Fibroblast of upper back skin (primary cell): ENCODE results near the gene ZFYVE1.
"Not testable (repeated sequence)": the region's sequence is repeated elsewhere in the genome, so short reads cannot be mapped to it uniquely, and the experiment has no call there.

Source experiments
- DNase-seq: peaks from one replicate; pipeline ENCODE4 v3.0.0-alpha.2; 2013

Gene ZFYVE1

GRCh38 chr14:73003681-73004080 is 23.2 kb downstream of the ZFYVE1 start:
- DNase-seq: no peak

DNA sequence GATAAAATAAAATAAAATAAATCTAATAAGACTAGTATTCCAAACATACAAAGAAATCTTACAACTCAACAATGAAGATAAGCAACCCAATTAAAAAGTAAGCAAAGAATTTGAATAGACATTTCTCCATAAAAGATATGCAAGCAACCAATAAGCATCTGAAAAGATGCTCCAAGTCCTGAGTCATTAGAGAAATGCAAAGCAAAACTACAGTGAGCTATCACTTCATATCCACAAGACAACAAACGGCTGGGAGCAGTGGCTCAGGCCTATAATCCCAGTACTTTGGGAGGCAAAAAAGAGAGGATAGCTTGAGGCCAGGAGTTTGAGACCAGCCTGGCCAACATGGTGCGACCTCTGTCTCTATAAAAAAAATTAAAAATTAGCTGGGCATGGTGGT is 26.8 kb downstream of the ZFYVE1 start:
- no peak for DNase-seq

- no peak for DNase-seq
Observed at GRCh38 chr14:72999316-72999715, 27.6 kb downstream of the ZFYVE1 start.

DNA sequence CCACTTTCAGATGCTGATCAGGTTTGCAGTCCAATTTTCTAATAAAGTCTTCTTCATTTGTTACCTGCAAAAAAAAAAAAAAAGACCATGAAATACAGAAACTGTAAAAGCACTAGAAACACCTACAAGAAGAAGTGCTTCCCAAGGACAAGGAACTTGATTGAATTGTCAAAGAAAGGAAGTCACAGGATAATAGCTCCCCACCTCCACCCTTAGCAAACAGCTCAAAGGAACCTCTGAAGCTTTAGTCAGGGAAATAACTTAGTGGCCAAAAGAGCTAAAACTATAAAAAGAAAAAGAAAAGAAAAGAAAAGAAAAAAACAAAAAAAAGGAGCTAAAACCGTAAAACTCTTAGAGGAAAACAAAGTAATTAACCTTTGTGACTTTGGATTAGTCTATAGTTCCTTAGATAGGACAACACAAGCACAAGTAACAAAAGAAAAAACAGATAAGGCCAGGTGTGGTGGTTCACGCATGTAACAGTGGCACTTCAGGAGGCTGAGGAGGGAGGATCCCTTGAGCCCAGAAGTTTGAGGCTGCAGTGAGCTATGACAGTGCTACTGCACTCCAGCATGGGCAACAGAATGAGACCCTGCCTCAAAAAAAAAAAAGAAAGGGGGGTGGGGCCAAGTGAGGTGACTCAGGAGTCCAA is 28.5 kb downstream of the ZFYVE1 start:
- DNase-seq: no peak

- DNase-seq: no peak
Observed at GRCh38 chr14:72996916-72997315, 30.0 kb downstream of the ZFYVE1 start.

- no peak for DNase-seq
Observed at GRCh38 chr14:72990171-72990570, 36.7 kb downstream of the ZFYVE1 start.

DNA sequence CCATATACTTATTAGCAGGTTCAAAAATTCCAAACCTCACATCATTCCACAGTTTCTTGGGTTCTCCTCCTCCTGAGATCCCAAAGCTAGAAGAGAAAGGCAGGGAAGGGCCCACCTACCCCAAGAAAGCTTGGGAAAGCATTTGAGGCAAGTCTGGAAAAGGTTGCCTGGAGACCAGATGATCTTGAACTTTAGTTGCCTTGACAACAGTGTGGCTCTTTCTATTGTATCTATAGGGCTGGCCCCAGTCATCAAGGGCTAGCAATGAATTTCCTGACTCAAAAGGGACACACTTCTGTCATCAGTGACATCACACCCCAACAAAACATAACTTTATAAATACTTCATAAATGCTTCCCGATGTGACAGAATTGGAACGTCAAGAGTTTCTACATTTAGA is 40.0 kb downstream of the ZFYVE1 start:
- no peak for DNase-seq

- DNase-seq: no peak
Observed at GRCh38 chr14:72986214-72986613, 40.7 kb downstream of the ZFYVE1 start.

GRCh38 chr14:72982146-72982708 is 44.7 kb downstream of the ZFYVE1 start:
- peak; percentile 7 for DNase-seq

DNA sequence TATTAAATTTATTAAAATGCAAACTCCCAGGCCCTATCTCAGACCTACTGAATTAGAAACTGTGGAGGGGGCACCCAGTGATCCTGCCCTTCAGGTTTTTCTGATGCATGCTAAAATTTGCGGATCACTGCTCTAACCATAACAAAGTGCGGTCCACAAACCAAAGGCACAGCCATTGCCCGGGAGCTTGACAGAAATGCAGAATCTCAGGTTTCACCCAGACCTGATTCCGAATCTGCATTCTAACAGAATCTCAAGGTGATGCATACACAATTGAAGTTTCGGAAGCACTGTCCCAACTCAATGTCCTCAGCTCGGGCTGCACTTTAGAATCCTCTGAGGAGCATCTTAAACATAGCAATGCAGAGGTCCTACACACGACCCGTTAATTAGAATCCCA is 46.0 kb downstream of the ZFYVE1 start:
- DNase-seq: no peak

DNA sequence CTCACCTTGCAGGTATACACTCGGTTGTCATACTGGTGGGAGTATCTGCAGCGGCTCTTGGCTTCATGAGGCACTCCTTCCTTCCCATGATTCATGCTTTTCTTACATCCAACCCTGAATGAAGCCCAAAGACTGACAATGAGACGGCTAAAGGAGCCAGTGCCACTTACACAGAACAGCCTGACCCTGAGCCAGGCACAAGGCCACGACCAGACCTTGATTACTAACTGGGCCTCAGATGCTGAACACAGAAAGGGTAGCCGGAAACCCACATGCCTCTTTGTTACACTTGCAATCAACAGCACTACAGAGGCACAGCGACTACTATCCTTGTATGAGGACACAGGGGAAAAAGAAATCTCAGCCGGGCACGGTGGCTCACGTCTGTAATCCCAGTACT is 48.0 kb downstream of the ZFYVE1 start:
- no peak for DNase-seq

- no peak for DNase-seq
Observed at GRCh38 chr14:72975770-72976169, 51.1 kb downstream of the ZFYVE1 start.

GRCh38 chr14:72974661-72975060 is 52.2 kb downstream of the ZFYVE1 start:
- DNase-seq: no peak

DNA sequence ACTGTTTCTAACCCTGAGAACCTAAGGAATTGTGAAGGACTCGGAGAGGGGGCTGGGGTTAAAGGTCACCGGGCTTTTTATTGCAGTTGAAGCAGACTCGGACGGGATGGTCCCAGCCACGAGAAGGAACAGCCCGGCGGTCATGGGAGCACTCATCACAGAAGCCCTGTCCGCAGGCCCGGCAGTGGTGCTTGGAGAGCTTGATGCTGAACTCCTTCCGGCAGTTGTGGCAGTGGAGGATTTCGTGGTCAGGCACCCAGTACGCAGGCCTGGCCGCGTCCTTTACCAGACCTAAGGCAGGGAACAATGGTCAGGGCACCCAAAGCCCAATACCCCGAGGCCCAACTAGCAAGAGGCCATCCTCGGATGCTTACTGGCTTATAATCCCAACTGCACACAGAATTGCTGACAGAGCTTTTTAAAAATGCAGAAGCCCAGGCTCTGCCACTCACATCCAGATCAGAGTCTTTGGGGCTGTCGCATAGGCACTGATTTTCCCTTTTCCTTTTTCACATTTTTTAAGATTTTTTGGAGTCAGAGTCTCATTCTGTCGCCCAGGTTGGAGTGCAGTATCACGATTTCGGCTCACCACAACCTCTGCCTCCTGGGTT is 56.0 kb downstream of the ZFYVE1 start:
- DNase-seq: no peak

DNA sequence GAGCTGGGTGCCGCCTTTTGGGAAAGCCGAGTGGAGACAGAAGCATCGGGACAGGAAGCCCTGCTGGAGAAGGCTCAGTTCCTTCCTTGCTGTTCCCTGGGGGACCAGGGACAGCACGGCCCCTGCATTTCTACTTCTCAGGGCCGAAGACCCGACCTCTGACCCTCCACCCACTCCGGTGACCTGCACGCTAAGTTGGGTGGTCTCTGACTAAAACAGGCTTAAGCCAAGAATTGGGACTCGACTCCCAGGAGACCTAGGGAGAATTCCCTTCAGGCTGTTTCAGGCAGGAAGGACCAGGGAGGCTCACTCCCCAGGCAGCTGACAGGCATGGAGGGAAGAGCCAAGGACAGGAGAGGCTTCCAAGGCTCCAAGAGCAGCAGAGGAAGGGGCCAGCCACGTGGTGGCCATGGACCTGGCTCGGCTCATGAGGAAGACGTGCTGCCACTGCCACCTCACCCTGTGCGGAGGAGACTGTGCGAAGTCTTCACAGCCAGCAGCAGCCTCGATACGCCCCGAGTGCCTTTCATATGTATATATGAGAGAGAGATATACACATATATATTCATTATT is 56.8 kb downstream of the ZFYVE1 start:
- DNase-seq: no peak

DNA sequence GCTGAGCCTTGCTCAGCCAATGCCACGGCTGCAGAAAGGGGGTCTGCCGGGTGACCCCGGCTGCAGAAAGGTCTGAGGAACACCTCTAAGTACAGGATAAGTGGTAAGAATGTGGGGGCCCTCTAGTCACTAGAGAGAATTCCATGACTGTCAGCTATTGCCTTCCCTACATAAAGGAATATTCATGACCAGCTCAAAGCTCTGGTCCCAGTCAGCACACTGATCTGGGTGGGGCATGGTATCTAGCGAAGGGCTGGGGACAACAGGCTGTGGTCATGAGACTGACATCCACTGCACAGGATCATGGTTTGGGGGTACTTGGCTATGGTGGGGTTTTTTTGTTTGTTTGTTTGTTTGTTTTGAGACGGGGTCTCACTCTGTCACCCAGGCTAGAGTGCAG is 58.6 kb downstream of the ZFYVE1 start:
- no peak for DNase-seq

DNA sequence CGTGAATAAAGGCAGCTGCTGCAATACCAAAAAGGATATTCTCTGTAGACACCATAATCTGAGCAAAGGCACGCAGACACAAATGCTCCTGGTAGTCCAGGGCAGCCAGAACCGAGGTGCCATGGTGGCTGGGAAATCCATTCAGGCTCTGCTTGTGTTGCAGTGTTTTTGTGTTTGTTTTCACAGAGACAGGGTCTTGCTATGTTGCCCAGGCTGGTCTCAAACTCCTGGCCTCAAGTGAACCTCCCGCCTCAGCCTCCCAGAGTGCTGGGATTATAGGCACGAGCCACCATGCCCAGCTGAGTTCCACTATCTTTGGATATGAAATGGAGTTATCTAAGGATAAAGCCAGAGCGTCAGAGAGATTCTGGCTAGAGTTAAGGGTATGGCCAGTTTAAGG is 60.9 kb downstream of the ZFYVE1 start:
- DNase-seq: no peak

DNA sequence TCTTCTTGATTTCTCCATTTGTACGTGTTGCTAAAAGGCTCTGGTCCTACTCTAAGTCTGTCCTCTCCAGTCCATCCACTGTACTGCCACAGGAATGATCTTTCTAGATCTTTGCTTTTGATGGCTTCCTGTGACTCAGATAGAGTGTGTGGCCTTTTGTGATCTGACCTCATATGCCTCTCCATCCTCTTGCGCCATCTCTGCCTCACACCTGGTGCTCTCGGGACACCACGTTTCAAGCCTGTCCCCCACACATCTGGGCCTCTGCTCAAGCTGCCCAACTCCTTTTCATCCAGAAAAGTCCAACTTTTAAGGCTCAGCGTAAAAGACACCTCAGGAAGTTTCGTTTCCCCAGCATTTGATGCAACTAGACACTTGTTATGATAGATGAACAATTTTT is 61.7 kb downstream of the ZFYVE1 start:
- DNase-seq: peak; percentile 23

DNA sequence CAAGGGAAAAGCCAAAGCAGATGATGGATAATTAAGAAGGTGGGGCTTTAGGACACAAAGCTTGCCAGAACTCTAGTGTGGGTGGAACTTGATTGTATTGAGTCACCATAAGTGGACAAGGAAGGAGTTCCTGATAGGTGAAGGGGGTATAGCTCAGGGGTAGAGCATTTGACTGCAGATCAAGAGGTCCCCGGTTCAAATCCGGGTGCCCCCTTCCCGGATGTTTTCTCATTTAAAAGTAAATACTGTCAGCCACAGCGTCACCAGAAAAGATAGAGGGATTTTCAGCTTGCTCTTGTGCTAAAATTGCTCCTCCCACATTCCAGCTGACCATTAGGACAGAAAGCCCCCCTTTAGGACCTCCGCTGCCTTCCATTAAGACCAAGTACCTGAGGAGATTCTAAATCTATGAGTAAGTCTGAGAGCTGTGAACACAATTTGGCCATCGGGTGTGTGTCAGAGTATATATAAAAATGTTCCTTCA is 64.0 kb downstream of the ZFYVE1 start:
- DNase-seq: peak; percentile 84

DNA sequence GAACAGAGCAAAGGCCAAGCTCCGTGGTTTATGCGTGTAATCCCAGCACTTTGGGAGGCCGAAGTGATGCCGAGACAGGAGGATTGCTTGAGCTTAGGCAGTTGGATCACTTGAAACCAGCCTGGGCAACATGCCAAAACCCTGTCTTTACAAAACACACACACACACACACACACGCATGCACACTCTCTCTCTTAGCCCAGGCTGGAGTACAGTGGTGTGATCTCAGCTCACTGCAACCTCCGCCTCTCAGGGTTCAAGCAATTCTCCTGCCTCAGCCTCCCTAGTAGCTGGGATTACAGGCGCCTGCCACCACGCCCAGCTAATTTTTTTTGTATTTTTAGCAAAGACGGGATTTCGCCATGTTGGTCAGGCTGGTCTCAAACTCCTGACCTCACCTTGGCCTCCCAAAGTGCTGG is 64.6 kb downstream of the ZFYVE1 start:
- peak; percentile 59 for DNase-seq

GRCh38 chr14:72961579-72962335 is 65.1 kb downstream of the ZFYVE1 start:
- peak; percentile 21 for DNase-seq

GRCh38 chr14:72961016-72961415 is 65.9 kb downstream of the ZFYVE1 start:
- not testable (repeated sequence) for DNase-seq

GRCh38 chr14:72958548-72958947 is 68.4 kb downstream of the ZFYVE1 start:
- no peak for DNase-seq
